ENCODE data around the gene TEKT1.
"Not testable (repeated sequence)": the region's sequence is repeated elsewhere in the genome, so short reads cannot be mapped to it uniquely, and the experiment has no call there.

DNA sequence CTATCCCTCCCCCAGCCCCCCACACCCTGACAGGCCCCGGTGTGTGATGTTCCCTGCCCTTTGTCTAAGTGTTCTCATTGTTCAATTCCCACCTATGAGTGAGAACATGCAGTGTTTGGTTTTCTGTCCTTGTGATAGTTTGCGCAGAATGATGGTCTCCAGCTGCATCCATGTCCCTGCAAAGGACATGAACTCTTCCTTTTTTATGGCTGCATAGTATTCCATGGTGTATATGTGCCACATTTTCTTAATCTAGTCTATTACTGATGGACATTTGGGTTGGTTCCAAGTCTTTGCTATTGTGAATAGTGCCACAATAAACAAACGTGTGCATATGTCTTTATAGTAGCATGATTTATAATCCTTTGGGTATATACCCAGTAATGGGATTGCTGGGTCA, 15.2 kb downstream of the TEKT1 start:
- TF ChIP-seq, protein P1, sequence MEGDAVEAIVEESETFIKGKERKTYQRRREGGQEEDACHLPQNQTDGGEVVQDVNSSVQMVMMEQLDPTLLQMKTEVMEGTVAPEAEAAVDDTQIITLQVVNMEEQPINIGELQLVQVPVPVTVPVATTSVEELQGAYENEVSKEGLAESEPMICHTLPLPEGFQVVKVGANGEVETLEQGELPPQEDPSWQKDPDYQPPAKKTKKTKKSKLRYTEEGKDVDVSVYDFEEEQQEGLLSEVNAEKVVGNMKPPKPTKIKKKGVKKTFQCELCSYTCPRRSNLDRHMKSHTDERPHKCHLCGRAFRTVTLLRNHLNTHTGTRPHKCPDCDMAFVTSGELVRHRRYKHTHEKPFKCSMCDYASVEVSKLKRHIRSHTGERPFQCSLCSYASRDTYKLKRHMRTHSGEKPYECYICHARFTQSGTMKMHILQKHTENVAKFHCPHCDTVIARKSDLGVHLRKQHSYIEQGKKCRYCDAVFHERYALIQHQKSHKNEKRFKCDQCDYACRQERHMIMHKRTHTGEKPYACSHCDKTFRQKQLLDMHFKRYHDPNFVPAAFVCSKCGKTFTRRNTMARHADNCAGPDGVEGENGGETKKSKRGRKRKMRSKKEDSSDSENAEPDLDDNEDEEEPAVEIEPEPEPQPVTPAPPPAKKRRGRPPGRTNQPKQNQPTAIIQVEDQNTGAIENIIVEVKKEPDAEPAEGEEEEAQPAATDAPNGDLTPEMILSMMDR (IDR thresholded peaks at IDR 0.05): not testable (repeated sequence)
- not testable (repeated sequence) for TF ChIP-seq POLR2AphosphoS5 (IDR thresholded peaks at IDR 0.05)
